ENCODE results near the gene CHCHD3. TPM values are rescaled to one million over a fixed set of nuclear protein-coding genes. Genes with fewer than 3 reads are reported as not detected.

CHCHD3 gene
- total RNA-seq, 1 donor from 2014 or later, result 142 TPM

GRCh38 chr7:133051719-133052400, 30.0 kb downstream of the CHCHD3 start:
- no peaks in the 10 kb centered on the region for H3K27me3 ChIP-seq
- H2AFZ ChIP-seq (replicated peaks), result no peak overlapping the region
- no peak overlapping the region for H3K4me3 ChIP-seq
- peaks cover 99% of the 10 kb centered on the region for H3K79me2 ChIP-seq (ENCODE audit: low read depth)
- peaks cover 53% of the 10 kb centered on the region for H4K20me1 ChIP-seq (ENCODE audit: low read depth)
- H3F3A ChIP-seq (ENCODE audit: low read depth), result peaks cover 5% of the 10 kb centered on the region
- H3K27ac ChIP-seq, result no peak overlapping the region
- DNase-seq (ENCODE audit: low spot score), result no peak
- no peak overlapping the region for H3K4me2 ChIP-seq
- Mint-ChIP-seq H3K4me3 (no peak overlapping the region), H3K36me3 (peaks cover 7% of the 10 kb centered on the region), H3K4me1 (peaks cover 3% of the 10 kb centered on the region), H3K9me3 (no peaks in the 10 kb centered on the region), H3K27ac (no peak overlapping the region), H3K27me3 (ENCODE audit: insufficient read depth, low read depth) (no peaks in the 10 kb centered on the region)
- H3K36me3 ChIP-seq, result no peaks in the 10 kb centered on the region
- H3K9ac ChIP-seq, result no peak overlapping the region
- H3K4me1 ChIP-seq, result no peaks in the 10 kb centered on the region
- no peak for TF ChIP-seq EZH2 (IDR thresholded peaks at IDR 0.05)
- no peak for TF ChIP-seq EZH2phosphoT487 (IDR thresholded peaks at IDR 0.05)
- TF ChIP-seq, protein P1, sequence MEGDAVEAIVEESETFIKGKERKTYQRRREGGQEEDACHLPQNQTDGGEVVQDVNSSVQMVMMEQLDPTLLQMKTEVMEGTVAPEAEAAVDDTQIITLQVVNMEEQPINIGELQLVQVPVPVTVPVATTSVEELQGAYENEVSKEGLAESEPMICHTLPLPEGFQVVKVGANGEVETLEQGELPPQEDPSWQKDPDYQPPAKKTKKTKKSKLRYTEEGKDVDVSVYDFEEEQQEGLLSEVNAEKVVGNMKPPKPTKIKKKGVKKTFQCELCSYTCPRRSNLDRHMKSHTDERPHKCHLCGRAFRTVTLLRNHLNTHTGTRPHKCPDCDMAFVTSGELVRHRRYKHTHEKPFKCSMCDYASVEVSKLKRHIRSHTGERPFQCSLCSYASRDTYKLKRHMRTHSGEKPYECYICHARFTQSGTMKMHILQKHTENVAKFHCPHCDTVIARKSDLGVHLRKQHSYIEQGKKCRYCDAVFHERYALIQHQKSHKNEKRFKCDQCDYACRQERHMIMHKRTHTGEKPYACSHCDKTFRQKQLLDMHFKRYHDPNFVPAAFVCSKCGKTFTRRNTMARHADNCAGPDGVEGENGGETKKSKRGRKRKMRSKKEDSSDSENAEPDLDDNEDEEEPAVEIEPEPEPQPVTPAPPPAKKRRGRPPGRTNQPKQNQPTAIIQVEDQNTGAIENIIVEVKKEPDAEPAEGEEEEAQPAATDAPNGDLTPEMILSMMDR (IDR thresholded peaks at IDR 0.05), result no peak
- no peaks in the 10 kb centered on the region for H3K9me3 ChIP-seq (ENCODE audit: low read depth)

GRCh38 chr7:133051066-133051465, 30.8 kb downstream of the CHCHD3 start:
- H3K4me1 ChIP-seq, result peaks cover 2% of the 10 kb centered on the region
- H4K20me1 ChIP-seq (ENCODE audit: low read depth), result peaks cover 47% of the 10 kb centered on the region
- no peak overlapping the region for H3K4me3 ChIP-seq
- no peaks in the 10 kb centered on the region for H3K27me3 Mint-ChIP-seq (ENCODE audit: insufficient read depth, low read depth)
- no peak overlapping the region for H3K4me3 Mint-ChIP-seq
- DNase-seq (ENCODE audit: low spot score), result peak; percentile 35
- peaks cover 95% of the 10 kb centered on the region for H3K79me2 ChIP-seq (ENCODE audit: low read depth)
- H3F3A ChIP-seq (ENCODE audit: low read depth), result peaks cover 3% of the 10 kb centered on the region
- H3K27me3 ChIP-seq, result no peaks in the 10 kb centered on the region
- no peak overlapping the region for H3K9ac ChIP-seq
- H3K27ac Mint-ChIP-seq, result no peak overlapping the region
- H3K4me1 Mint-ChIP-seq, result peaks cover 5% of the 10 kb centered on the region
- no peak overlapping the region for H3K27ac ChIP-seq
- no peaks in the 10 kb centered on the region for H3K9me3 ChIP-seq (ENCODE audit: low read depth)
- H3K4me2 ChIP-seq, result no peak overlapping the region
- TF ChIP-seq, protein P1 (IDR thresholded peaks at IDR 0.05), result peak; percentile 48
- no peak for TF ChIP-seq EZH2phosphoT487 (IDR thresholded peaks at IDR 0.05)
- no peaks in the 10 kb centered on the region for H3K9me3 Mint-ChIP-seq
- H2AFZ ChIP-seq (replicated peaks), result no peak overlapping the region
- no peaks in the 10 kb centered on the region for H3K36me3 ChIP-seq
- peaks cover 8% of the 10 kb centered on the region for H3K36me3 Mint-ChIP-seq

- Histone ChIP-seq H3K4me3 (no peak overlapping the region), H3K36me3 (no peaks in the 10 kb centered on the region), H3K9ac (no peak overlapping the region), H3K79me2 (ENCODE audit: low read depth) (peaks cover 92% of the 10 kb centered on the region), H3K27ac (no peak overlapping the region), H3K27me3 (no peaks in the 10 kb centered on the region), H2AFZ (replicated peaks) (no peak overlapping the region), H3K4me2 (no peak overlapping the region), H4K20me1 (ENCODE audit: low read depth) (peaks cover 49% of the 10 kb centered on the region), H3F3A (ENCODE audit: low read depth) (peaks cover 10% of the 10 kb centered on the region), H3K9me3 (ENCODE audit: low read depth) (no peaks in the 10 kb centered on the region), H3K4me1 (peaks cover 9% of the 10 kb centered on the region)
- Mint-ChIP-seq H3K9me3 (no peaks in the 10 kb centered on the region), H3K4me3 (no peak overlapping the region), H3K36me3 (peaks cover 8% of the 10 kb centered on the region), H3K27ac (no peak overlapping the region), H3K27me3 (ENCODE audit: insufficient read depth, low read depth) (no peaks in the 10 kb centered on the region), H3K4me1 (peaks cover 11% of the 10 kb centered on the region)
- DNase-seq (ENCODE audit: low spot score), result no peak
- TF ChIP-seq, protein P1 (IDR thresholded peaks at IDR 0.05), result no peak
- TF ChIP-seq EZH2 (IDR thresholded peaks at IDR 0.05), result no peak
- no peak for TF ChIP-seq EZH2phosphoT487 (IDR thresholded peaks at IDR 0.05)
Observed at GRCh38 chr7:133050200-133050995, 31.5 kb downstream of the CHCHD3 start.
